ENCODE measurements around the gene ATOH8. TPM values are rescaled to one million over a fixed set of nuclear protein-coding genes. Genes with fewer than 3 reads are reported as not detected.
"Not testable (repeated sequence)": the region's sequence is repeated elsewhere in the genome, so short reads cannot be mapped to it uniquely, and the experiment has no call there.

Gene ATOH8
- polyA plus RNA-seq, 6 donors from 2014 or later = not detected

- Mint-ChIP-seq H3K36me3 (no peaks in the 10 kb centered on the region), H3K9me3 (no peaks in the 10 kb centered on the region), H3K4me1 (peaks cover 10 to 17% (median 15%) of the 10 kb centered on the region in 3 donors), H3K27me3 (peaks cover 0 to 13% (median 0%) of the 10 kb centered on the region in 3 donors), H3K4me3 (no peak overlapping the region), H3K27ac (no peak overlapping the region)
- DNase-seq (no peak), ATAC-seq (ENCODE audit: low read depth in 2 of 2) (no peak)
These were observed 70.2 kb downstream of the ATOH8 start for GRCh38 chr2:85823951-85824350.

GRCh38 chr2:85826990-85827878 is 73.4 kb downstream of the ATOH8 start:
- no peaks in the 10 kb centered on the region for H3K9me3 Mint-ChIP-seq
- DNase-seq = peak; percentile 76
- peaks cover 0 to 13% (median 0%) of the 10 kb centered on the region in 3 donors for H3K27me3 Mint-ChIP-seq
- peak overlapping the region in 3 of 8 donors; percentile 35 to 50 (median 49) for H3K4me3 Mint-ChIP-seq
- peaks cover 19 to 24% (median 21%) of the 10 kb centered on the region in 3 donors for H3K4me1 Mint-ChIP-seq
- no peaks in the 10 kb centered on the region for H3K36me3 Mint-ChIP-seq
- peak; percentile 99 for ATAC-seq (ENCODE audit: low read depth in 2 of 2)
- H3K27ac Mint-ChIP-seq = peak overlapping the region; percentile 27 to 90 (median 71)

DNA sequence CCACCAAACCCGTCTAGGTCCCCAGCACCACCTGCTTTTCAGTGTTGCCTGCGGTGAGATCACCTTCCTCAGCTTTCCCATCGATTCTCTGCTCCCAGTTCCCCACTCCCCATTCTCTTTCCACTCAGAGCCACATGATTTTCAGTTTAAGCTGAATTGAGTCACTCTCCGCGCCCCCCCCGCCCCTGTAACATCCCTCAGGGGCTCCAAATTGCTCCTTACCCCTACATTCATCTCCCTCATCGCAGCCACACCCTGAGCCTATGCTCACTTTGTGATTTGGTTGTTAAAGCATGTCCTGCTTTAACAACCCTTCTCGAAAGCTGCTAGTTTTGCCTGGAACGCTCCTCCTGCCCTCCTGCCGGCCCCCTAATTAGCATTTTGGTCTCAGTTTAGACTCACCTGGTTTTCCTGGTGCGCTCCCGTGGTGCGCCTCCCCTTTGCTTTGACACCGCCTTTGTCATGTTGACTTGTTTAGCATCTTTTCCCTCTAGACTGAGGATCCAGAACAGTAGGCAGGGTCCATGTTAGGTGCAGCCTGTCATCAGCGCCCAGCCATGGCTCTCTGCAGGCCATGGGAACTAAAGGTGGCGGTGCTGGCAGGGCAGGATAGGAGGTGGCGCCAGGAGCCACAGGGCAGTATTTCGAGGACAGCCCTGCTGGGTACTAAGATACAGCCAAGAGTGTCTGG is 74.2 kb downstream of the ATOH8 start:
- DNase-seq (no peak), ATAC-seq (ENCODE audit: low read depth in 2 of 2) (no peak)
- Mint-ChIP-seq H3K9me3 (no peaks in the 10 kb centered on the region), H3K27me3 (peaks cover 0 to 8% (median 0%) of the 10 kb centered on the region in 3 donors), H3K27ac (peak overlapping the region; percentile 30 to 90 (median 76)), H3K4me3 (peak overlapping the region in 2 of 8 donors; percentile 48 to 50), H3K4me1 (peaks cover 19 to 24% (median 21%) of the 10 kb centered on the region in 3 donors), H3K36me3 (no peaks in the 10 kb centered on the region)

DNA sequence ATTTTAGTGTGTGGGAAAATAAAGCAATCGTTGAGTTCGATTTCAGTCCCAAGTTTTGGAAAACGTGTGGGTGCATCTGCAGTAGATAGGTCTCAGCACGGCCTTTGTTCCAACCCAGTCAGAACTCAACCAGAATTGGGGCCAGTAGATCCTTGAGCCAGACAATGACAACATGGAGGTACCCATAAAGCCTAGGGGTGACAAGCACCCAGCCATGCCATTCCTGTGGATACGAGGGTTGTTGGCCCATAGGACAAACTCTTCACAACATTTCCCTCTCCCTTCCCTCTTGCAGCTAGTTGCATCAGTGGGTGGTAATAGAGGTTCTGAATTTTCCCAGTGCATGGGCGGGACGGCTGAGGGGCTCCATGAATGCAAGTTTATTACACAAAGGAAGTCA is 74.9 kb downstream of the ATOH8 start:
- ATAC-seq (ENCODE audit: low read depth in 2 of 2) = no peak
- Mint-ChIP-seq H3K27me3 (peaks cover 0 to 8% (median 0%) of the 10 kb centered on the region in 3 donors), H3K36me3 (no peaks in the 10 kb centered on the region)

GRCh38 chr2:85829394-85829793 is 75.6 kb downstream of the ATOH8 start:
- H3K4me1 Mint-ChIP-seq = peaks cover 19 to 24% (median 21%) of the 10 kb centered on the region in 3 donors

More for the DNA sequence above, 74.9 kb downstream of the ATOH8 start:
- peak overlapping the region in 1 of 6 donors; percentile 38 for H3K27ac Mint-ChIP-seq
- no peak for DNase-seq
- no peaks in the 10 kb centered on the region for H3K9me3 Mint-ChIP-seq
- peaks cover 19 to 24% (median 21%) of the 10 kb centered on the region in 3 donors for H3K4me1 Mint-ChIP-seq
- H3K4me3 Mint-ChIP-seq = no peak overlapping the region

DNA sequence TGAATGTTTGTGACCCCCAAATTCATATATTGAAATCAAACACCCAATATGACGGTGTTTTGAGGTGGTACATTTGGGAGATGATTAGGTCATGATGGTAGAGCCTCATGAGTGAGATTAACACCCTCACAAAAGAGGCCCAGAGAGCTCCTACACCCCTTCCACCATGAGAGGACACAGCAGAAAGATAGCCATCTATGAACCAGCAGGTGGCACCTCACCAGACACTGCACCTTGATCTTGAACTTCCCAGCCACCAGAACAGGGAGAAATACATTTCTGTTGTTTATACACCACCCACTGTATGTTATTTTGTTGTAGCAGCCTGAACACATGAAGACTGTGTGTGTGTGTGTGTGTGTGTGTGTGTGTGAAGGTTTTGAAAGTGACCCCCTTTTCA is 76.9 kb downstream of the ATOH8 start:
- no peak for DNase-seq
- Mint-ChIP-seq H3K36me3 (no peaks in the 10 kb centered on the region), H3K27ac (peak overlapping the region in 3 of 6 donors; percentile 3 to 71 (median 47)), H3K9me3 (no peaks in the 10 kb centered on the region), H3K4me1 (peaks cover 19 to 24% (median 24%) of the 10 kb centered on the region in 3 donors), H3K4me3 (no peak overlapping the region), H3K27me3 (peaks cover 0 to 8% (median 0%) of the 10 kb centered on the region in 3 donors)
- peak in 1 of 2 donors; percentile 32 for ATAC-seq (ENCODE audit: low read depth in 2 of 2)

More at GRCh38 chr2:85829394-85829793, 75.6 kb downstream of the ATOH8 start:
- H3K4me3 Mint-ChIP-seq; DNase-seq; H3K27me3 Mint-ChIP-seq; H3K9me3 Mint-ChIP-seq; ATAC-seq (ENCODE audit: low read depth in 2 of 2); H3K27ac Mint-ChIP-seq; H3K36me3 Mint-ChIP-seq: not testable (repeated sequence)

GRCh38 chr2:85831735-85832134 is 77.9 kb downstream of the ATOH8 start:
- peak overlapping the region in 1 of 6 donors; percentile 33 for H3K27ac Mint-ChIP-seq
- ATAC-seq (ENCODE audit: low read depth in 2 of 2) = no peak
- H3K27me3 Mint-ChIP-seq = peaks cover 0 to 7% (median 0%) of the 10 kb centered on the region in 3 donors
- peaks cover 19 to 24% (median 23%) of the 10 kb centered on the region in 3 donors for H3K4me1 Mint-ChIP-seq
- no peak overlapping the region for H3K4me3 Mint-ChIP-seq
- no peak for DNase-seq
- H3K36me3 Mint-ChIP-seq = no peaks in the 10 kb centered on the region
- H3K9me3 Mint-ChIP-seq = peaks cover 0 to 3% (median 0%) of the 10 kb centered on the region in 7 donors

GRCh38 chr2:85834466-85834865 is 80.7 kb downstream of the ATOH8 start:
- Mint-ChIP-seq H3K4me3 (no peak overlapping the region), H3K4me1 (peaks cover 7 to 12% (median 9%) of the 10 kb centered on the region in 3 donors), H3K36me3 (peaks cover 3 to 11% of the 10 kb centered on the region in 2 donors), H3K9me3 (peaks cover 0 to 5% (median 0%) of the 10 kb centered on the region in 7 donors), H3K27me3 (no peaks in the 10 kb centered on the region), H3K27ac (peak overlapping the region in 2 of 6 donors; percentile 13 to 76)
- DNase-seq (no peak), ATAC-seq (ENCODE audit: low read depth in 2 of 2) (no peak)

Other genes starting within 250 kb of the ATOH8 start
- 10 to 100 TPM; 78.7 to 99.4 (median 93.4) TPM for gene MAT2A, start 214.8 kb upstream of the ATOH8 start, polyA plus RNA-seq (ENCODE audit: low read depth in 6 of 6)
- 10 to 100 TPM; 12.1 to 22.2 (median 16.2) TPM for gene GGCX, start 192.5 kb upstream of the ATOH8 start, polyA plus RNA-seq (ENCODE audit: low read depth in 6 of 6)
- gene VAMP8, start 176.4 kb upstream of the ATOH8 start, polyA plus RNA-seq (ENCODE audit: low read depth in 6 of 6) = 100 to 1,000 TPM; 262 to 339 (median 305) TPM
- gene VAMP5, start 169.6 kb upstream of the ATOH8 start, polyA plus RNA-seq (ENCODE audit: low read depth in 6 of 6) = 10 to 100 TPM; 33.3 to 68.5 (median 49.9) TPM
- 100 to 1,000 TPM; 152 to 207 (median 187) TPM for gene RNF181, start 158.2 kb upstream of the ATOH8 start, polyA plus RNA-seq (ENCODE audit: low read depth in 6 of 6)
- 10 to 100 TPM; 11.8 to 25.0 (median 14.5) TPM for gene TMEM150A, start 151.3 kb upstream of the ATOH8 start, polyA plus RNA-seq (ENCODE audit: low read depth in 6 of 6)
- 10 to 100 TPM; 13.8 to 21.7 (median 21.4) TPM for gene C2orf68, start 141.9 kb upstream of the ATOH8 start, polyA plus RNA-seq (ENCODE audit: low read depth in 6 of 6)
- gene USP39, start 137.8 kb upstream of the ATOH8 start, polyA plus RNA-seq (ENCODE audit: low read depth in 6 of 6) = 10 to 100 TPM; 40.4 to 74.6 (median 58.7) TPM
- gene SFTPB, start 85.8 kb upstream of the ATOH8 start, polyA plus RNA-seq (ENCODE audit: low read depth in 6 of 6) = not detected
- 10 to 100 TPM in 4 of 6 donors, 1 to 10 TPM in 2; 6.3 to 20.4 (median 11.2) TPM for gene GNLY, start 59.6 kb upstream of the ATOH8 start, polyA plus RNA-seq (ENCODE audit: low read depth in 6 of 6)
- gene ST3GAL5, start 135.0 kb downstream of the ATOH8 start, polyA plus RNA-seq (ENCODE audit: low read depth in 6 of 6) = 10 to 100 TPM; 16.7 to 29.0 (median 20.9) TPM